A549 (cell line): ENCODE measurements around the gene MBLAC1. TPM values are rescaled to one million over a fixed set of nuclear protein-coding genes. Genes with fewer than 3 reads are reported as not detected.
A peak's percentile ranks its signal among the peaks of the same experiment; 100 is the strongest.

Source experiments
- ATAC-seq, 2 experiments: fragments of 200-7000 bp in 1 of 2; fragments of >200 bp in 1 of 2; cut with Nextera tagmentation in 1 of 2; cut with Tn5 transposase in 1 of 2; 3 replicates each; pipeline versions ENCODE4 v1.8.0 to v1.9.1; 2018 to 2020; ENCODE audit warnings: mild to moderate bottlenecking in 1 of 2, moderate library complexity in 1 of 2
- CTCF ChIA-PET: fragments of 300-600 bp; sonication (Branson Sonifier 250); formaldehyde crosslinking; extraction: SDS; loops from one replicate; lab custom pipeline; 2021; ENCODE audit warnings: antibody characterized with exemption, inconsistent platforms; lab: Yijun Ruan, JAX
- POLR2A ChIA-PET: fragments of 350-600 bp; formaldehyde crosslinking; extraction: SDS; loops from one replicate; lab custom pipeline; 2021; ENCODE audit warnings: antibody characterized with exemption, inconsistent platforms; lab: Yijun Ruan, JAX
- DNase-seq, 2 experiments: peaks; one replicate each; pipeline versions ENCODE4 v3.0.0 to v3.0.0-alpha.2; 2011 to 2016; ENCODE audit warnings: low read depth in 1 of 2, low spot score in 1 of 2
- FAIRE-seq: peaks from 2 replicates; lab custom pipeline; 2011; peaks lifted over from hg19 to GRCh38; lab: Jason Lieb, UNC
- H3K27ac ChIP-seq, 2 experiments: fragments of >200 bp; sonication (Bioruptor Twin); formaldehyde crosslinking; 3 replicates each; pipeline ENCODE4 v1.5.1; 2016 to 2017
- H3K4me1 ChIP-seq: fragments of >200 bp; sonication (Bioruptor Twin); formaldehyde crosslinking; 3 replicates; pipeline ENCODE4 v1.6.1; 2016
- H3K4me2 ChIP-seq: fragments of >200 bp; sonication (Bioruptor Twin); formaldehyde crosslinking; 3 replicates; pipeline ENCODE4 v1.6.1; 2016
- H3K4me3 ChIP-seq: fragments of >200 bp; sonication (Bioruptor Twin); formaldehyde crosslinking; 3 replicates; pipeline ENCODE4 v1.5.1; 2016
- H3K9me3 ChIP-seq: fragments of >200 bp; sonication (Bioruptor Twin); formaldehyde crosslinking; 3 replicates; pipeline ENCODE4 v1.6.1; 2016
- CBX2 ChIP-seq: fragments of 200-600 bp; sonication (generic); IDR thresholded peaks from 2 replicates; pipeline ENCODE4 v1.6.1; 2016; ENCODE audit warnings: low read depth, mild to moderate bottlenecking, borderline replicate concordance
- CHD2 ChIP-seq: fragments of 150-350 bp; IDR thresholded peaks from 2 replicates; pipeline ENCODE4 v1.6.1; 2014; ENCODE audit warnings: low read length; ENCODE audit not compliant: partially characterized antibody
- FOSB ChIP-seq: fragments of 250-450 bp; sonication (Bioruptor Pico); IDR thresholded peaks from 2 replicates; pipeline ENCODE4 v1.5.0; 2020; ENCODE audit warnings: mild to moderate bottlenecking, moderate library complexity
- HDAC2 ChIP-seq: fragments of 200-600 bp; sonication (generic); IDR thresholded peaks from 2 replicates; pipeline ENCODE4 v1.6.1; 2016
- HOXA7 ChIP-seq: fragments of 250-450 bp; sonication (Bioruptor Pico); IDR thresholded peaks from 2 replicates; pipeline ENCODE4 v1.5.0; 2020; ENCODE audit warnings: mild to moderate bottlenecking, moderate library complexity
- HOXB5 ChIP-seq: fragments of 250-450 bp; sonication (Bioruptor Pico); IDR thresholded peaks from 2 replicates; pipeline ENCODE4 v1.5.0; 2020; ENCODE audit warnings: mild to moderate bottlenecking, moderate library complexity
- JUN ChIP-seq, 2 experiments: fragments of >200 bp; sonication (Bioruptor Twin); formaldehyde crosslinking; IDR thresholded peaks; 2 replicates in 1 of 2; 3 replicates in 1 of 2; pipeline ENCODE4 v1.6.1; 2016 to 2017
- JUNB ChIP-seq: fragments of >200 bp; sonication (Bioruptor Twin); formaldehyde crosslinking; IDR thresholded peaks from 2 replicates; pipeline ENCODE4 v1.6.1; 2016
- KDM5A ChIP-seq: fragments of 200-600 bp; sonication (generic); IDR thresholded peaks from 2 replicates; pipeline ENCODE4 v1.6.1; 2016; ENCODE audit warnings: antibody characterized with exemption, mild to moderate bottlenecking
- MAFK ChIP-seq: fragments of 450-650 bp; IDR thresholded peaks from 2 replicates; pipeline ENCODE4 v1.6.1; 2014; ENCODE audit not compliant: partially characterized antibody
- MAZ ChIP-seq: fragments of 150-350 bp; IDR thresholded peaks from 2 replicates; pipeline ENCODE4 v1.6.1; 2014; ENCODE audit warnings: antibody characterized with exemption, low read depth, low read length, borderline replicate concordance
- MYC ChIP-seq: IDR thresholded peaks from 2 replicates; pipeline ENCODE4 v1.6.1; 2012; ENCODE audit warnings: mild to moderate bottlenecking, inconsistent platforms, low read length, improper control_type of control experiment, borderline replicate concordance
- NFE2L2 ChIP-seq: fragments of 150-350 bp; conservative IDR thresholded peaks from 2 replicates; pipeline ENCODE4 v1.6.1; 2014; ENCODE audit warnings: low read length
- NPAS2 ChIP-seq: fragments of 250-450 bp; sonication (Bioruptor Pico); IDR thresholded peaks from 2 replicates; pipeline ENCODE4 v1.8.0; 2022; ENCODE audit warnings: mild to moderate bottlenecking, moderate library complexity, borderline replicate concordance
- PHF8 ChIP-seq: fragments of 200-600 bp; sonication (generic); IDR thresholded peaks from 2 replicates; pipeline ENCODE4 v1.6.1; 2016; ENCODE audit warnings: low read depth, mild to moderate bottlenecking, antibody characterized with exemption, moderate library complexity, borderline replicate concordance
- RAD21 ChIP-seq, 2 experiments: fragments of >200 bp in 1 of 2; sonication (Bioruptor Twin) in 1 of 2; formaldehyde crosslinking in 1 of 2; IDR thresholded peaks in 1 of 2; conservative IDR thresholded peaks in 1 of 2; 2 replicates in 1 of 2; 3 replicates in 1 of 2; pipeline ENCODE4 v1.6.1; 2012 to 2018; ENCODE audit warnings: inconsistent platforms in 1 of 2
- RNF2 ChIP-seq: fragments of 200-600 bp; sonication (generic); IDR thresholded peaks from 2 replicates; pipeline ENCODE4 v1.6.1; 2016; ENCODE audit warnings: low read depth, mild to moderate bottlenecking, antibody characterized with exemption, moderate library complexity, borderline replicate concordance
- SMC3 ChIP-seq: fragments of >200 bp; sonication (Bioruptor Twin); formaldehyde crosslinking; IDR thresholded peaks from 3 replicates; pipeline ENCODE4 v1.6.1; 2018; ENCODE audit warnings: inconsistent platforms
- TP53 ChIP-seq: fragments of 250-450 bp; sonication (Bioruptor Pico); IDR thresholded peaks from 2 replicates; pipeline ENCODE4 v1.5.0; 2021; ENCODE audit warnings: mild to moderate bottlenecking, moderate library complexity
- ZFP36 ChIP-seq: fragments of 450-650 bp; IDR thresholded peaks from 2 replicates; pipeline ENCODE4 v1.6.1; 2014; ENCODE audit warnings: borderline replicate concordance; ENCODE audit not compliant: partially characterized antibody
- WGBS: methylation state at CpG from one replicate; pipeline ENCODE4 v1.1.6; 2017; ENCODE audit errors: missing lambda C conversion rate; 5-methylcytosine and 5-hydroxymethylcytosine counted together
- polyA plus RNA-seq, 4 experiments: library from polyadenylated mRNA; depleted of rRNA in 3 of 4; stranded (reverse); fragments of >200 nt; fragmentation: RNase III in 1 of 4; extraction: RNeasy Plus Mini Kit Qiagen cat#74134 plus additional on column Dnase treatment in 1 of 4; gene quantifications; 2 replicates in 3 of 4; 3 replicates in 1 of 4; pipeline ENCODE4 v1.2.3, GENCODE V29; 2011 to 2017
- TF ChIP-seq, protein P1 (sequence below): fragments of 250-450 bp; sonication (Bioruptor Pico); IDR thresholded peaks from 2 replicates; pipeline ENCODE4 v1.5.0; 2020; ENCODE audit warnings: low read depth, mild to moderate bottlenecking, moderate library complexity
- TF ChIP-seq, protein P2 (sequence below): fragments of 450-650 bp; IDR thresholded peaks from 2 replicates; pipeline ENCODE4 v1.6.1; 2014; ENCODE audit warnings: antibody characterized with exemption
- TF ChIP-seq, protein P3 (sequence below): IDR thresholded peaks from 2 replicates; pipeline ENCODE4 v1.6.1; 2012
- TF ChIP-seq, protein P4 (sequence below): fragments of >200 bp; sonication (Bioruptor Twin); formaldehyde crosslinking; IDR thresholded peaks from 2 replicates; pipeline ENCODE4 v1.6.1; 2016
- TF ChIP-seq, protein P5 (sequence below): fragments of 200-600 bp; sonication (generic); IDR thresholded peaks from 2 replicates; pipeline ENCODE4 v1.6.1; 2016; ENCODE audit warnings: antibody characterized with exemption, mild to moderate bottlenecking, moderate library complexity

Gene MBLAC1
- polyA plus RNA-seq, 2 of the 4 experiments (the other 2 are of a cell fraction) = 0.63 to 2.6 TPM

DNA sequence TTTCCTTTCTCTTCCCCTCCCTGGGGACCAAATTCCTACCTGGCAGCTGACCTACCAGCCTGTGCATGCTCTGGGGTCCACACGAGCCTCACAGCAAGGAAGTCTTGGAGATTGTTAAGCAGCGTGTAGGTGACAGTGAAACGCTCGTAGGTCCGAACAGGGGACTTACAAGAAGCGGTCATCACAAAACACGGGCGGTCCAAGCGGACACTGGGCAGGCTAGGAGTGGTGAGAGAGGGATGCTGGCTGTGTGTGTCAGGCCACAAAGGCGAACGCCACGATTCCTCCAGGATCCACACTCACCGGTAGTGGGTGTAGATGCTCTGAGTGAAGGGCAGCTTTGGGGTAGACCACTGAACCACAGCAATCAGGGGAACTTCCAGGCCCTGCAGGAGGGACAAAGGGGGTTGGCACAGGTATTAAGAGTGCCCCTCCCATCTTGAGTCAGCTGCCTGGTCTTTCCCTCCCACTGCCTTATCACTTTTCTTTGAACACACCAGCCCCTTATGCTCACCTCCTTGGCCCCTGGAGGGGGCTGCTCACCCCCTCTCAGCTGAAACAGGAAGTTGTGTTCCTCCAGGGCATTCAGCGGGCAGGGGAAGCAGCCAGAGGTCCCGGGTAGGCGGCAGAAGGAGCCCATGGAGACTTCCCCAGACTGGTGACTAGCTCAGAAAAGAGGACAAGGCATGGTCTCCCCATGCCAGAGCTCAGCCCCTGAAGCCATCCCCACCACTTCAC lies 29.7 kb downstream of the MBLAC1 start:
- POLR2A ChIA-PET = no interaction called here
- Histone ChIP-seq H3K4me3 (peak overlapping the region; percentile 90; the same call in 1 of the 3 replicates), H3K4me2 (peak overlapping the region; percentile 100), H3K9me3 (no peaks in the 10 kb centered on the region), H3K27ac (peak overlapping the region in 1 of 2 experiments; percentile 96; a peak in 3 of 6 replicates), H3K4me1 (peaks cover 39% of the 10 kb centered on the region)
- CTCF ChIA-PET = interaction anchor here (0.6 to 23.1 kb wide), 6 partner anchors 10 to 251 kb away, joined by 3 to 245 read pairs (median 4); no protein-coding TSS in a partner anchor
- DNase-seq (no peak), ATAC-seq (no peak; a peak in 1 of 6 replicates), FAIRE-seq (no peak)
- WGBS = 94% methylated on average over 16 of the region's 16 CpGs
- TF ChIP-seq CHD2 (no peak), NFE2L2 (no peak), RNF2 (no peak), HOXB5 (CRISPR knock-in tag) (no peak), KDM5A (no peak), MYC (no peak), JUN (IDR thresholded peaks at IDR 0.05) (no peak), RAD21 (conservative IDR thresholded peaks at IDR 0.05 in 1 of 2, IDR thresholded peaks at IDR 0.05 in 1 of 2) (no peak), CBX2 (no peak), MAZ (no peak), HDAC2 (no peak), HOXA7 (CRISPR knock-in tag) (no peak), MAFK (no peak), TP53 (no peak)
- TF ChIP-seq, protein P1, sequence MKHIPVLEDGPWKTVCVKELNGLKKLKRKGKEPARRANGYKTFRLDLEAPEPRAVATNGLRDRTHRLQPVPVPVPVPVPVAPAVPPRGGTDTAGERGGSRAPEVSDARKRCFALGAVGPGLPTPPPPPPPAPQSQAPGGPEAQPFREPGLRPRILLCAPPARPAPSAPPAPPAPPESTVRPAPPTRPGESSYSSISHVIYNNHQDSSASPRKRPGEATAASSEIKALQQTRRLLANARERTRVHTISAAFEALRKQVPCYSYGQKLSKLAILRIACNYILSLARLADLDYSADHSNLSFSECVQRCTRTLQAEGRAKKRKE (CRISPR knock-in tag) = no peak
- TF ChIP-seq, protein P2, sequence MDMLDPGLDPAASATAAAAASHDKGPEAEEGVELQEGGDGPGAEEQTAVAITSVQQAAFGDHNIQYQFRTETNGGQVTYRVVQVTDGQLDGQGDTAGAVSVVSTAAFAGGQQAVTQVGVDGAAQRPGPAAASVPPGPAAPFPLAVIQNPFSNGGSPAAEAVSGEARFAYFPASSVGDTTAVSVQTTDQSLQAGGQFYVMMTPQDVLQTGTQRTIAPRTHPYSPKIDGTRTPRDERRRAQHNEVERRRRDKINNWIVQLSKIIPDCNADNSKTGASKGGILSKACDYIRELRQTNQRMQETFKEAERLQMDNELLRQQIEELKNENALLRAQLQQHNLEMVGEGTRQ = no peak
- TF ChIP-seq, protein P3, sequence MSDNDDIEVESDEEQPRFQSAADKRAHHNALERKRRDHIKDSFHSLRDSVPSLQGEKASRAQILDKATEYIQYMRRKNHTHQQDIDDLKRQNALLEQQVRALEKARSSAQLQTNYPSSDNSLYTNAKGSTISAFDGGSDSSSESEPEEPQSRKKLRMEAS = no peak
- TF ChIP-seq, protein P4, sequence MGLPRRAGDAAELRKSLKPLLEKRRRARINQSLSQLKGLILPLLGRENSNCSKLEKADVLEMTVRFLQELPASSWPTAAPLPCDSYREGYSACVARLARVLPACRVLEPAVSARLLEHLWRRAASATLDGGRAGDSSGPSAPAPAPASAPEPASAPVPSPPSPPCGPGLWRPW = no peak

DNA sequence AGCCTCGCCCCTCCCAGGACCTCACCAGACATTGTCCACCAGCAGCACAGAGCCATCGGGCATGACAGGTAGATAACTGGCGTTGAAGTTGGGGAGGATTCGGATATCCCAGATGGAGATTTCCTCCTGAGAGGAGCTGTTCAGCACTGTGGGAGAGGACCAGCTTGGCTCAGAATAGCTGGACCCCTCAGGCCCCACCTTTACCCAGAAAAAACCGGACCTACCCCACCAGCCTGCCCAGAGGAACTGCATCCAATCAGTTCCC lies 30.2 kb downstream of the MBLAC1 start:
- ATAC-seq = no peak
- 94% methylated on average over 4 of the region's 5 CpGs for WGBS
- ChIA-PET POLR2A (interaction anchor here (1.2 kb wide), 1 partner anchor 8 kb away, joined by 6 read pairs; the partner anchor contains the start of gene LAMTOR4), CTCF (interaction anchor here (0.6 to 23.1 kb wide), 5 partner anchors 23 to 251 kb away, joined by 3 to 245 read pairs (median 4); no protein-coding TSS in a partner anchor)
- peak overlapping the region in 1 of 2 experiments; percentile 96; a peak in 3 of 6 replicates for H3K27ac ChIP-seq
- TF ChIP-seq SMC3 (no peak), JUNB (no peak), PHF8 (no peak), ZFP36 (no peak), JUN (IDR thresholded peaks at IDR 0.05) (no peak), HDAC2 (no peak), NPAS2 (no peak), FOSB (CRISPR knock-in tag) (no peak)
- TF ChIP-seq, protein P3 = no peak
- TF ChIP-seq, protein P5, sequence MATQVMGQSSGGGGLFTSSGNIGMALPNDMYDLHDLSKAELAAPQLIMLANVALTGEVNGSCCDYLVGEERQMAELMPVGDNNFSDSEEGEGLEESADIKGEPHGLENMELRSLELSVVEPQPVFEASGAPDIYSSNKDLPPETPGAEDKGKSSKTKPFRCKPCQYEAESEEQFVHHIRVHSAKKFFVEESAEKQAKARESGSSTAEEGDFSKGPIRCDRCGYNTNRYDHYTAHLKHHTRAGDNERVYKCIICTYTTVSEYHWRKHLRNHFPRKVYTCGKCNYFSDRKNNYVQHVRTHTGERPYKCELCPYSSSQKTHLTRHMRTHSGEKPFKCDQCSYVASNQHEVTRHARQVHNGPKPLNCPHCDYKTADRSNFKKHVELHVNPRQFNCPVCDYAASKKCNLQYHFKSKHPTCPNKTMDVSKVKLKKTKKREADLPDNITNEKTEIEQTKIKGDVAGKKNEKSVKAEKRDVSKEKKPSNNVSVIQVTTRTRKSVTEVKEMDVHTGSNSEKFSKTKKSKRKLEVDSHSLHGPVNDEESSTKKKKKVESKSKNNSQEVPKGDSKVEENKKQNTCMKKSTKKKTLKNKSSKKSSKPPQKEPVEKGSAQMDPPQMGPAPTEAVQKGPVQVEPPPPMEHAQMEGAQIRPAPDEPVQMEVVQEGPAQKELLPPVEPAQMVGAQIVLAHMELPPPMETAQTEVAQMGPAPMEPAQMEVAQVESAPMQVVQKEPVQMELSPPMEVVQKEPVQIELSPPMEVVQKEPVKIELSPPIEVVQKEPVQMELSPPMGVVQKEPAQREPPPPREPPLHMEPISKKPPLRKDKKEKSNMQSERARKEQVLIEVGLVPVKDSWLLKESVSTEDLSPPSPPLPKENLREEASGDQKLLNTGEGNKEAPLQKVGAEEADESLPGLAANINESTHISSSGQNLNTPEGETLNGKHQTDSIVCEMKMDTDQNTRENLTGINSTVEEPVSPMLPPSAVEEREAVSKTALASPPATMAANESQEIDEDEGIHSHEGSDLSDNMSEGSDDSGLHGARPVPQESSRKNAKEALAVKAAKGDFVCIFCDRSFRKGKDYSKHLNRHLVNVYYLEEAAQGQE = no peak
- H3K9me3 ChIP-seq = no peaks in the 10 kb centered on the region
- H3K4me3 ChIP-seq = peak overlapping the region; percentile 90; the same call in 1 of the 3 replicates
- H3K4me2 ChIP-seq = peak overlapping the region; percentile 100
- peaks cover 39% of the 10 kb centered on the region for H3K4me1 ChIP-seq
- DNase-seq = no peak
- no peak for FAIRE-seq
